Muscle layer of duodenum (tissue), 2 donors: ENCODE data around the gene WDR76.

ENCODE experiments used
- H3K27ac ChIP-seq: one replicate; pipeline ENCODE4 v1.7.0; 2013; ENCODE audit warnings: mild to moderate bottlenecking, low read length
- H3K27me3 ChIP-seq: one replicate; pipeline ENCODE4 v1.7.0; 2013; ENCODE audit warnings: low read depth, mild to moderate bottlenecking, control low read depth, low read length
- H3K36me3 ChIP-seq, 2 donors: one replicate each; pipeline ENCODE4 v1.7.0; 2013; ENCODE audit warnings: low read length in 2 of 2, control low read depth in 1 of 2, mild to moderate bottlenecking in 1 of 2; ENCODE audit not compliant: insufficient read depth in 2 of 2, control insufficient read depth in 1 of 2
- H3K4me1 ChIP-seq, 2 donors: one replicate each; pipeline ENCODE4 v1.7.0; 2013; ENCODE audit warnings: low read length in 2 of 2, mild to moderate bottlenecking in 2 of 2, control low read depth in 1 of 2, moderate library complexity in 1 of 2; ENCODE audit not compliant: insufficient read depth in 2 of 2, control insufficient read depth in 1 of 2
- H3K4me3 ChIP-seq, 2 donors: one replicate each; pipeline ENCODE4 v1.7.0; 2013; ENCODE audit warnings: low read length in 2 of 2, low read depth in 1 of 2, mild to moderate bottlenecking in 1 of 2
- H3K9me3 ChIP-seq, 2 donors: one replicate each; pipeline ENCODE4 v1.7.0; 2013; ENCODE audit warnings: low read length in 2 of 2, control low read depth in 1 of 2, mild to moderate bottlenecking in 1 of 2; ENCODE audit not compliant: control insufficient read depth in 1 of 2
- donor health status: healthy.

The WDR76 gene

DNA sequence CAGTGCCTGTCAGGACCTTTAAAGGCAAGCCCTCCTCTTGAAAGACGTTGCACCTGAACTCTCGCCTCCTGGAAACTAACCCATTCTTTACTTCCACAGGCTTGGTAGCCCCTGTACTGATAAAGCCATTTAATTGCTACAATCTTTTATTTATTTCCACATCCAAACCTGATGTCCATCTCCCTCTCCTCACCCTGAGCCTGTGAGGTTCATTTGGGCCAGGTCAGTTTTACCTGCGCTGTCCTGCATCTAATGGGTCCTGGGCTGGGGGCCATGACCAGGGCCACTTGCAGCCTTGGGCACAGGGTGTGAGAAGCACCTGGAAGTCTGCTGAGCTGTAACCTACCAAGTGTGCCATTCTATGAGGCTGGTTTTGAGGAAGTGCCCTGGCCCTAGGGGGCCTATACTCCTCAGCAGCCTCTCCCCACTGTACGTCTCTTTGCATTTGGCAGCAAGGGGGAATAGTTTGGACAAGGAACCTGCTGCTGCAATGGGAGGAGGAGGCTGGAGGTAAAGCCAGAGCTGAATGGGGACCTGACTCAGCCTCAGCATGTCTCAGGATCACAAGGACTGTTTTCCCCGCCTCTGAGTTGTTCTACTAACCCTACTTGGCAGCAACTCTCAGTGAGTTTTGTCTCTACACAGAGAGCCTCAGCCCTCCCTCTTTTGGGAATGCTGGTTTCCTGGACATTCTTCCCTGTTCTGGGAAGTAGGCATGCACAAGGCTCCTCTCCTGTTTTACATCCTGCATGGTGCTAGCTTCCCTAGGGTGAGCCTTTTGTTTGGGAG, 53.8 kb downstream of the WDR76 start:
- H3K27ac ChIP-seq, result no peak overlapping the region
- H3K4me3 ChIP-seq, result no peak overlapping the region
- H3K9me3 ChIP-seq, result no peaks in the 10 kb centered on the region
- no peaks in the 10 kb centered on the region for H3K27me3 ChIP-seq
- H3K4me1 ChIP-seq, result no peaks in the 10 kb centered on the region
- H3K36me3 ChIP-seq, result no peaks in the 10 kb centered on the region

DNA sequence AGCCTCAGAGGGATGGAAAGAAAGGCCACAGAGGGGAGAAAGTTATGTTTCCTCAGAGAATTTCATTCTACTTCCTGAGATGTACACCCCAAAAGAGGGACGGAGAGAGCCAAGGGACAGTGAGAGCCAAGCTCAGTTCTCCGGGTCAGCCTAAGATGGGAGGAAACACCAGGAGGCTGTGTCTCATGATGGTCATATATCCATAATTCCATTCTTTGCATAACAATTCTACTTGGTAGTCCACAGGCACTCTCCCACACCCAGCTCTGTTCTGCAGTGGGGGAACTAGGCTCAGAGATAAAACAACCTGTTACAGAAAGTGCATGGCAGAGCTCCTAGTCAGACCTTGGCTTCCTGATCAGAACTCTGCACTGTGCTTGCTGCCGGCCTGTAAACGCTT, 54.4 kb downstream of the WDR76 start:
- Histone ChIP-seq H3K4me1 (no peaks in the 10 kb centered on the region), H3K4me3 (no peak overlapping the region), H3K27me3 (no peaks in the 10 kb centered on the region), H3K9me3 (no peaks in the 10 kb centered on the region), H3K27ac (no peak overlapping the region), H3K36me3 (no peaks in the 10 kb centered on the region)

DNA sequence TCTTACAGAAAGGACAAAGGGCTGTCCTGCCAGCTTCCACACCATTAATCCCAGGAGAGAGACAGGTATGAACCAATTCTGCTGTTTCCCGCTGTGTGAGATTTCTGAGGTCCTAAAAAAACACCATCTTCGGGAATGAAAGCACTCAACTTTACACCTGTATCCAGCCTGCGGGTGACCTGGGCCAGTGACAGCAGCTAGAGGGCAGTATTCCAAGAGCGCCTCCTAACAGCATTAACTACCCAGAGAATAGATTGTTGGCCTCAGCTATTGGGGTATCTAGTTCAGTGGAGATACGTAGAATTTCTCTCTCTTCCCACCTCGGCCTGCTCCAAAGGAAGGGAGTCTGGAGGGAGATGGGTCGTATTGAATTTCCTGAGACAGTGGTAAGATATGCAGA, 55.1 kb downstream of the WDR76 start:
- H3K36me3 ChIP-seq, result no peaks in the 10 kb centered on the region
- no peaks in the 10 kb centered on the region for H3K9me3 ChIP-seq
- no peak overlapping the region for H3K27ac ChIP-seq
- no peak overlapping the region for H3K4me3 ChIP-seq
- no peaks in the 10 kb centered on the region for H3K4me1 ChIP-seq
- no peaks in the 10 kb centered on the region for H3K27me3 ChIP-seq

DNA sequence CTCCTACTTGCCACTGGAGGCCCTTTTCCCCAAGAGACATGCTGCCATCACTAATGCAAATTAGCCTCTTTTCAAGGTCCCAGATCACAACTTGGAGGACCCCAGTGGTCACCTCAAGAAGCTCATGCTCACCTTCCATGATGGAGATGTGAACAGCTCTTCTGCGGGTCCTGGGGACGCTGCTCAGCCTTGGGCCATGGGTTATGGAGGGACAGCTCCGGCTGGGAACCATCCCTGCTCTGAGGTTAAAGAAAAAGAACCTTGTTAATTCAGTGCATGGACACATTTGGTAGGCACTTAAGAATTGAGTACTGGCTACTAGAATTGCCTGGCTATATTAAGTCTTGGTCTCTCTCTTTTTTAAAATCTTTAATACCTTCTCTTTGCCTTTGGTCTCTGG, 56.8 kb downstream of the WDR76 start:
- Histone ChIP-seq H3K36me3 (no peaks in the 10 kb centered on the region), H3K9me3 (no peaks in the 10 kb centered on the region), H3K4me1 (no peaks in the 10 kb centered on the region), H3K4me3 (no peak overlapping the region), H3K27me3 (no peaks in the 10 kb centered on the region), H3K27ac (no peak overlapping the region)

DNA sequence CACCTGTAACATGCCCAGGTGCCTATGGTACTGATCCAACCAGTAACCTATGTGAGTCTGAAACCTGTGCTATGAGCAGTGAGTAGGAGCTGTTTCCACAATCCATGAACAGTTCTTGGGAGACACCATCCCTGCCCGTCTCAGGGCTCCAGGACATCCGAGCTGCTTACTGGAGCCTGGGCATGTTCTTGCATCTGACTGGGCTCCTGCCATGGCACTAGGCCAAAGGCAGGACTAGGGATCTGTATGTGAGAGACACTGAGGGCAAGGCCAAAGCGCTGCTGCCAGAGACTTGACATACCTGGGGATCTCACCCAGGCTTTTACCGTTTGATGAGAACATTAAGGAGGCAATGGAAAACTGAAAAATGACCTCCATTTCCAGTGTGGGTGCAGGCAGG, 59.8 kb downstream of the WDR76 start:
- no peak overlapping the region for H3K27ac ChIP-seq
- no peaks in the 10 kb centered on the region for H3K36me3 ChIP-seq
- peaks cover 0 to 5% of the 10 kb centered on the region in 2 donors for H3K4me1 ChIP-seq
- no peak overlapping the region for H3K4me3 ChIP-seq
- no peaks in the 10 kb centered on the region for H3K27me3 ChIP-seq
- H3K9me3 ChIP-seq, result no peaks in the 10 kb centered on the region

DNA sequence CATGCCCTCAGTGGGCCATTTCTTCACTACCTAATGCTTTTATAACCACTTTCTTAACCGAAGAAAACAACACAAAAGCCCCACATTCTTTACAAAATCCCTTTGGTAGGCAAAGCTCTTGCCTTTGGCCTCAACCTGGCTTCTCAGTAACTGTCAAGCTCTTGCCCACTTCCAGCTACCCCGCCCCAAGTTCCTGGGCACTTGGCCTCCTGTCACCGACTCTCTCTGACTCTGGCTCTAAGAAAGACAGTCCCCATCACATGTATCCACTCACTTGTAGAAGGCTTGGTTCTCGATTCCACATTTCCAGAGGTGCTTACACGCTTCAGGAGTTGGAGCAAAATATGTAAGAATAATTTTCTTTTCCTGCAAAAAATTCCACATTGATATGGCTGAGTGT, 61.1 kb downstream of the WDR76 start:
- Histone ChIP-seq H3K4me1 (peaks cover 0 to 5% of the 10 kb centered on the region in 2 donors), H3K36me3 (no peaks in the 10 kb centered on the region), H3K9me3 (no peaks in the 10 kb centered on the region), H3K27me3 (no peaks in the 10 kb centered on the region), H3K4me3 (no peak overlapping the region), H3K27ac (no peak overlapping the region)

DNA sequence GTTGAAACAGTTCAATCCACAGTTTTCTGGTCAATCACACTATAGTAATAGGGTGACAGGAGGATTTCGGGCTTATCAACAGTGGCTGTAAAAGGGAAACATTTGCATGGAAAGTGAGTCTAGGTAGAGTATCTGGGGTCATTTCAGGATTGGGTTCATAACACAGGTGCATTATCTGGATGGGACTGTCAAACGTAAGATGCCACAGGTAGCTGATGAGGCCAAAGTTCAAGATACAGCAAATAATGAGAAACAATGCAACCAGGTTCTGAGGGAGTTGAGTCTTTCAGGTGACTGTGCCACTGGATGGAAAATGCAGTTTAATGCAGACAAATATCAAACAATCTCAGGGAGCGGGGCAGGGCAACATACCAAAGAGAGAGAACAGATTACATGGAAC, 62.2 kb downstream of the WDR76 start:
- no peaks in the 10 kb centered on the region for H3K27me3 ChIP-seq
- H3K4me1 ChIP-seq, result peaks cover 0 to 16% of the 10 kb centered on the region in 2 donors
- H3K36me3 ChIP-seq, result no peaks in the 10 kb centered on the region
- no peak overlapping the region for H3K4me3 ChIP-seq
- H3K27ac ChIP-seq, result no peak overlapping the region
- no peaks in the 10 kb centered on the region for H3K9me3 ChIP-seq

DNA sequence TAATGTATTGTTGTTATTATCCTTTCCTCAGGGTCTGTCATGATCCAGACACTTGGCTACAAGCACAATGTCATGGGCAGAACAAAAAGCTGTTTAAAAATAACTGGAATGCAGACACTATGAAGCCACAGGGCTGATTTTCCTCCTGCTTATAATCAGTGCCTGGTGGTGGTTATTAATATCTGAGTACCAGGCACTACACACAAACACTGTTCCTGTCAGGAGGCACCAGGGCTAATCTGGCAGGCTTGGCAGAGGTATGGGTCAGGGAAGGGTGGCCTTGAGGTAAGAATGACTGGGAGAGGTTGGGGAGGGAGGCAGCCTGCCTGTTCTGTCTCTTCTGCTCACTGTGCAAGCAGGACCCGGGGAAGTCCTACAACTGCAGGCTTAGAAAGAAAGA, 67.2 kb downstream of the WDR76 start:
- H3K27ac ChIP-seq, result no peak overlapping the region
- no peaks in the 10 kb centered on the region for H3K36me3 ChIP-seq

DNA sequence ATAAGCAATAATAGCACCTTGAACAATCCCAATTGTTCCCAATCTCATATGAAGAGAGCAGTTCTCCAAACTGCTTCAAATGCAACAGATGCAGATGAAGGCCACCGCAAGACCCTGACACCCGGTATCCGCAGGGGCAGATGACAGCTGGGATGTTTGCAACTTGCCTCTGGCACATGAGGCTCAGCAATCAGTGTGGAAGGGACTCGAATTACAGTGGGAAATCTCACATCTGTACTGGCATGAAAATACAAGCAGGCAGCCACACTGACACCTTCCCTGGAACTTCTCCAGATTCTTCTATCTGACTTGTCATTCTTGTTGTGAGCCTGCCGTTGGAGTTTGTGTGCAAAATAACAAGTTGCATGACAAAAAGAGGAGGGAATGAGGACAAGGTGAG, 68.8 kb downstream of the WDR76 start:
- Histone ChIP-seq H3K36me3 (no peaks in the 10 kb centered on the region), H3K4me1 (peaks cover 0 to 34% of the 10 kb centered on the region in 2 donors), H3K9me3 (no peaks in the 10 kb centered on the region), H3K27me3 (no peaks in the 10 kb centered on the region), H3K27ac (no peak overlapping the region), H3K4me3 (no peak overlapping the region)

More for the DNA sequence above, 67.2 kb downstream of the WDR76 start:
- no peaks in the 10 kb centered on the region for H3K27me3 ChIP-seq
- no peaks in the 10 kb centered on the region for H3K9me3 ChIP-seq
- H3K4me3 ChIP-seq, result no peak overlapping the region
- H3K4me1 ChIP-seq, result peaks cover 0 to 29% of the 10 kb centered on the region in 2 donors

DNA sequence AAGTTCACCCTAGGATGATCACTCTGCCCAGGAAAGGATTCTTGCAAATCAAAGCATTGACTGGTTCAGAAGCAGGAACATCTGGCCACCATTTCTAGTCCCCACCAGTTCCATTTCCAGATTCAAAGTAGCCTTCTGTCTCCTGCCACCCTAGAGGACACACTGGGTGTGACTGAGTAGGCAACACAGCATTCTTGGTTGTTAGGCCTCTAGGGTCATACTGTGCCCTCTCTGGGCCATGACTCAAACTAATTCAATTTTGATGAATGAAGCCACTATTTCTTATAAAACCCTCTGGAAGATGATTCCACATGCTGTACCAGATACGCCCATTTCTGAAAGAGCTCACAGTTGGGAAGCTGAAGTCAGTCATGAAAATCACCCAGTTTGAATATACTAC, 69.7 kb downstream of the WDR76 start:
- Histone ChIP-seq H3K9me3 (no peaks in the 10 kb centered on the region), H3K27me3 (no peaks in the 10 kb centered on the region), H3K27ac (no peak overlapping the region), H3K36me3 (no peaks in the 10 kb centered on the region), H3K4me3 (no peak overlapping the region), H3K4me1 (peaks cover 0 to 28% of the 10 kb centered on the region in 2 donors)

DNA sequence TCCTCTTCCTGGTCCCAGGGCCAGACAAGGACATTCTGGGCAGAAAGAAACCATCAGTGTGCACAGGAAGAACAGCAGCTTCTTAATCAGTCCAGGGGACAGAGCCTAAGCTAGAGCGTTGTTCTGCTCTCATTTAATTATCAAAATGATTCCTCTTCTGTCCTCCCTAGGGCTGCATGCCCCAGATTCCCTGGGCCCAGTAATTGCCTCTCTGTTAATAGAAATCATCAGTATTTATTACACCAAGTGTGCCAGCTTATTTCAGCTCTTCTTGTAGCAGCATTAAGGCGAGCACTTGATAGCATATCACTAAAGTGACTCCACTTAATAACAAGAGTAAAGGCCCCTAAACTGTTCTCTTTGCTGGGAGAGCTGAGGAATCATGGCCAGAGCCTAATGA, 72.1 kb downstream of the WDR76 start:
- Histone ChIP-seq H3K9me3 (no peaks in the 10 kb centered on the region), H3K36me3 (no peaks in the 10 kb centered on the region), H3K4me3 (no peak overlapping the region), H3K4me1 (peaks cover 0 to 19% of the 10 kb centered on the region in 2 donors), H3K27ac (no peak overlapping the region), H3K27me3 (no peaks in the 10 kb centered on the region)

DNA sequence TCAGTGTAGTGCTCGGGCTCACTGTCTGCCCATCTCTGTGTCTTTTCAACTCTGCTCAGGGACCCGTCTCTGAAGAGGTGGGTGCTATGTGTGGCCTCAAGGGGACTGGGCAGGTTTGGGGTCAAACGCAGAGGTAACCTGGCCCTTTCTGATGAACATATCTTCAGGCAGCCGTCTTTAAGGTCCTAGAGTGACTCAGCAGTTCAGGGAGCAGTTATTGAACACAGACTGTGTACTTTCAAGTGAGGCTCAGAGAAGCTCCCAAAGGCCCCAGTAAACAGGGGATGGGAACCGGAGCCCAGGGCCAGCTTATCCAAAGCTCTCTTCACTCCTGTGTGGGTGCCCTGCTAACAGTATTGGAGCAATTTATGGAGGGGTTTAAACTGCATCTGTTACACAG, 73.1 kb downstream of the WDR76 start:
- peaks cover 0 to 11% of the 10 kb centered on the region in 2 donors for H3K4me1 ChIP-seq
- H3K9me3 ChIP-seq, result no peaks in the 10 kb centered on the region
- no peaks in the 10 kb centered on the region for H3K36me3 ChIP-seq
- no peak overlapping the region for H3K27ac ChIP-seq
- H3K4me3 ChIP-seq, result no peak overlapping the region
- no peaks in the 10 kb centered on the region for H3K27me3 ChIP-seq
